SU-DHL-6 (cell line): ENCODE results near the gene LCP2.

Experiments
- H2AFZ ChIP-seq: fragments of 200-600 bp; sonication (generic); 2 replicates; pipeline ENCODE4 v1.6.1; 2014; ENCODE audit warnings: low read depth, mild to moderate bottlenecking, moderate library complexity, mixed read lengths, antibody characterized with exemption, low read length; ENCODE audit not compliant: severe bottlenecking
- H3F3A ChIP-seq: fragments of 200-600 bp; shearing (Covaris generic); 2 replicates; pipeline ENCODE4 v1.6.0; 2016; ENCODE audit warnings: antibody characterized with exemption, mild to moderate bottlenecking; ENCODE audit not compliant: insufficient read depth
- H3K27ac ChIP-seq: fragments of 200-600 bp; sonication (generic); 2 replicates; pipeline ENCODE4 v1.5.1; 2016; ENCODE audit warnings: low read depth, mild to moderate bottlenecking, low read length, moderate library complexity, mixed read lengths
- H3K27me3 ChIP-seq: fragments of 200-600 bp; sonication (generic), shearing (Covaris generic); 2 replicates; pipeline ENCODE4 v1.6.0; 2014; ENCODE audit warnings: mild to moderate bottlenecking, low read length
- H3K36me3 ChIP-seq: fragments of 200-600 bp; sonication (generic); 2 replicates; pipeline ENCODE4 v1.6.1; 2014; ENCODE audit warnings: mild to moderate bottlenecking, low read length, mixed read lengths
- H3K4me2 ChIP-seq: fragments of 300-600, 200-600 bp; shearing (Covaris generic), sonication (generic); 2 replicates; pipeline ENCODE4 v1.6.0; 2014; ENCODE audit warnings: low read length, low read depth, mild to moderate bottlenecking; ENCODE audit not compliant: poor library complexity, severe bottlenecking
- H3K4me3 ChIP-seq: fragments of 200-600 bp; sonication (generic); 2 replicates; pipeline ENCODE4 v1.5.1; 2014; ENCODE audit warnings: antibody characterized with exemption, low read length, mild to moderate bottlenecking, mixed read lengths; ENCODE audit not compliant: insufficient read depth, poor library complexity, severe bottlenecking
- H3K79me2 ChIP-seq: fragments of 200-600 bp; sonication (generic); 2 replicates; pipeline ENCODE4 v1.6.1; 2014; ENCODE audit warnings: mild to moderate bottlenecking, low read length, moderate library complexity; ENCODE audit not compliant: insufficient read depth
- H3K9ac ChIP-seq: fragments of 200-600 bp; sonication (generic); 2 replicates; pipeline ENCODE4 v1.7.0; 2014; ENCODE audit warnings: mild to moderate bottlenecking, low read length
- H3K9me2 ChIP-seq: fragments of 200-600 bp; sonication (generic); replicated peaks from 2 replicates; pipeline ENCODE4 v1.6.1; 2014; ENCODE audit warnings: low read length; ENCODE audit not compliant: insufficient read depth
- H3K9me3 ChIP-seq: fragments of 200-600 bp; sonication (generic); 2 replicates; pipeline ENCODE4 v1.6.1; 2014; ENCODE audit warnings: low read length, mixed read lengths; ENCODE audit not compliant: insufficient read depth
- H4K20me1 ChIP-seq: fragments of 200-600 bp; sonication (generic); 2 replicates; pipeline ENCODE4 v1.6.1; 2014; ENCODE audit warnings: low read depth, mild to moderate bottlenecking, antibody characterized with exemption, low read length, moderate library complexity, mixed read lengths
- EZH2phosphoT487 ChIP-seq: fragments of 200-600 bp; sonication (generic), shearing (Covaris generic); conservative IDR thresholded peaks from 2 replicates; pipeline ENCODE4 v1.6.1; 2018; ENCODE audit warnings: mild to moderate bottlenecking, antibody characterized with exemption, low read length, moderate library complexity, mixed read lengths
- TF ChIP-seq, protein P1 (sequence below): fragments of 200-600 bp; sonication (generic); IDR thresholded peaks from one replicate; pipeline ENCODE4 v1.5.1; 2017; ENCODE audit warnings: antibody characterized with exemption, mild to moderate bottlenecking, low read length, moderate library complexity; ENCODE audit not compliant: insufficient read depth, poor library complexity, severe bottlenecking

LCP2 gene

GRCh38 chr5:170343177-170343576 is 45.6 kb upstream of the LCP2 start:
- no peaks in the 10 kb centered on the region for H3K36me3 ChIP-seq
- TF ChIP-seq, protein P1, sequence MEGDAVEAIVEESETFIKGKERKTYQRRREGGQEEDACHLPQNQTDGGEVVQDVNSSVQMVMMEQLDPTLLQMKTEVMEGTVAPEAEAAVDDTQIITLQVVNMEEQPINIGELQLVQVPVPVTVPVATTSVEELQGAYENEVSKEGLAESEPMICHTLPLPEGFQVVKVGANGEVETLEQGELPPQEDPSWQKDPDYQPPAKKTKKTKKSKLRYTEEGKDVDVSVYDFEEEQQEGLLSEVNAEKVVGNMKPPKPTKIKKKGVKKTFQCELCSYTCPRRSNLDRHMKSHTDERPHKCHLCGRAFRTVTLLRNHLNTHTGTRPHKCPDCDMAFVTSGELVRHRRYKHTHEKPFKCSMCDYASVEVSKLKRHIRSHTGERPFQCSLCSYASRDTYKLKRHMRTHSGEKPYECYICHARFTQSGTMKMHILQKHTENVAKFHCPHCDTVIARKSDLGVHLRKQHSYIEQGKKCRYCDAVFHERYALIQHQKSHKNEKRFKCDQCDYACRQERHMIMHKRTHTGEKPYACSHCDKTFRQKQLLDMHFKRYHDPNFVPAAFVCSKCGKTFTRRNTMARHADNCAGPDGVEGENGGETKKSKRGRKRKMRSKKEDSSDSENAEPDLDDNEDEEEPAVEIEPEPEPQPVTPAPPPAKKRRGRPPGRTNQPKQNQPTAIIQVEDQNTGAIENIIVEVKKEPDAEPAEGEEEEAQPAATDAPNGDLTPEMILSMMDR, result no peak
- no peak for TF ChIP-seq EZH2phosphoT487
- H3F3A ChIP-seq, result no peaks in the 10 kb centered on the region
- no peak overlapping the region for H3K4me2 ChIP-seq
- H3K27me3 ChIP-seq, result no peaks in the 10 kb centered on the region
- no peak overlapping the region for H3K9ac ChIP-seq
- no peaks in the 10 kb centered on the region for H3K9me2 ChIP-seq
- no peaks in the 10 kb centered on the region for H3K79me2 ChIP-seq
- no peaks in the 10 kb centered on the region for H4K20me1 ChIP-seq
- H3K4me3 ChIP-seq, result no peak overlapping the region
- no peak overlapping the region for H2AFZ ChIP-seq
- H3K27ac ChIP-seq, result no peak overlapping the region
- peaks cover 9% of the 10 kb centered on the region; the same call in 1 of the 2 replicates for H3K9me3 ChIP-seq

- Histone ChIP-seq H3K4me3 (no peak overlapping the region), H3K27me3 (no peaks in the 10 kb centered on the region), H3K9me3 (peaks cover 9% of the 10 kb centered on the region; the same call in 1 of the 2 replicates), H3K9ac (no peak overlapping the region), H3K79me2 (no peaks in the 10 kb centered on the region), H3K9me2 (no peaks in the 10 kb centered on the region), H3F3A (no peaks in the 10 kb centered on the region), H2AFZ (no peak overlapping the region), H4K20me1 (no peaks in the 10 kb centered on the region), H3K36me3 (no peaks in the 10 kb centered on the region), H3K4me2 (no peak overlapping the region), H3K27ac (no peak overlapping the region)
- no peak for TF ChIP-seq EZH2phosphoT487
- TF ChIP-seq, protein P1, result no peak
These were observed 44.7 kb upstream of the LCP2 start for GRCh38 chr5:170342153-170342725.

- H3K36me3 ChIP-seq, result no peaks in the 10 kb centered on the region
- no peak overlapping the region for H2AFZ ChIP-seq
- no peak for TF ChIP-seq EZH2phosphoT487
- TF ChIP-seq, protein P1, result no peak
- H3F3A ChIP-seq, result no peaks in the 10 kb centered on the region
- H3K4me3 ChIP-seq, result no peak overlapping the region
- H4K20me1 ChIP-seq, result no peaks in the 10 kb centered on the region
- no peaks in the 10 kb centered on the region for H3K79me2 ChIP-seq
- H3K9ac ChIP-seq, result no peak overlapping the region
- peaks cover 9% of the 10 kb centered on the region; the same call in 1 of the 2 replicates for H3K9me3 ChIP-seq
- H3K4me2 ChIP-seq, result no peak overlapping the region
- H3K9me2 ChIP-seq, result no peaks in the 10 kb centered on the region
- H3K27me3 ChIP-seq, result no peaks in the 10 kb centered on the region
- no peak overlapping the region for H3K27ac ChIP-seq
These were observed 44.0 kb upstream of the LCP2 start for GRCh38 chr5:170341545-170341944.
